WTC11 (cell line): ENCODE data around the gene PRLR.

Source experiments
- AFF4 ChIP-seq: sonication (generic); formaldehyde crosslinking; IDR thresholded peaks from 2 replicates; pipeline ENCODE4 v1.8.1; 2023; ENCODE audit warnings: mild to moderate bottlenecking, missing genetic modification reagents, borderline replicate concordance
- CTCF ChIP-seq: fragments of 200-600 bp; IDR thresholded peaks from 2 replicates; pipeline ENCODE4 v1.8.0; 2022; ENCODE audit warnings: antibody characterized with exemption
- E2F1 ChIP-seq: sonication (generic); formaldehyde crosslinking; IDR thresholded peaks from 2 replicates; pipeline ENCODE4 v1.8.0; 2022; ENCODE audit warnings: mild to moderate bottlenecking, missing genetic modification reagents
- E2F4 ChIP-seq: sonication (generic); formaldehyde crosslinking; IDR thresholded peaks from 2 replicates; pipeline ENCODE4 v1.8.1; 2022; ENCODE audit warnings: low read depth, mild to moderate bottlenecking, moderate library complexity, missing genetic modification reagents, borderline replicate concordance
- ERG ChIP-seq: fragments of 250-450 bp; sonication (Bioruptor Pico); IDR thresholded peaks from 2 replicates; pipeline ENCODE4 v1.8.0; 2021; ENCODE audit warnings: mild to moderate bottlenecking
- GABPB1 ChIP-seq: sonication (generic); formaldehyde crosslinking; IDR thresholded peaks from 2 replicates; pipeline ENCODE4 v1.8.1; 2023; ENCODE audit warnings: mild to moderate bottlenecking, missing genetic modification reagents
- IRF2 ChIP-seq: sonication (generic); formaldehyde crosslinking; IDR thresholded peaks from 2 replicates; pipeline ENCODE4 v1.8.0; 2022; ENCODE audit warnings: low read depth, missing genetic modification reagents, borderline replicate concordance
- NR2C2 ChIP-seq: sonication (generic); formaldehyde crosslinking; IDR thresholded peaks from 2 replicates; pipeline ENCODE4 v1.8.0; 2022; ENCODE audit warnings: mild to moderate bottlenecking, missing genetic modification reagents
- TCF7 ChIP-seq: sonication (generic); formaldehyde crosslinking; IDR thresholded peaks from 2 replicates; pipeline ENCODE4 v1.8.0; 2022; ENCODE audit warnings: mild to moderate bottlenecking, low read depth, missing genetic modification reagents, moderate library complexity
- USF1 ChIP-seq: sonication (generic); formaldehyde crosslinking; IDR thresholded peaks from 2 replicates; pipeline ENCODE4 v1.8.0; 2022; ENCODE audit warnings: mild to moderate bottlenecking, missing genetic modification reagents
- ZBTB21 ChIP-seq: sonication (generic); formaldehyde crosslinking; IDR thresholded peaks from 2 replicates; pipeline ENCODE4 v1.8.1; 2023; ENCODE audit warnings: mild to moderate bottlenecking, missing genetic modification reagents, borderline replicate concordance
- ZNF219 ChIP-seq: sonication (generic); formaldehyde crosslinking; IDR thresholded peaks from 2 replicates; pipeline ENCODE4 v1.8.0; 2023; ENCODE audit warnings: missing genetic modification reagents, mild to moderate bottlenecking, borderline replicate concordance
- ZNF512 ChIP-seq: sonication (generic); formaldehyde crosslinking; IDR thresholded peaks from 2 replicates; pipeline ENCODE4 v1.8.1; 2022; ENCODE audit warnings: missing genetic modification reagents, borderline replicate concordance

- TF ChIP-seq CTCF (no peak), ZBTB21 (CRISPR knock-in tag) (no peak), IRF2 (CRISPR knock-in tag) (no peak), GABPB1 (CRISPR knock-in tag) (no peak), NR2C2 (CRISPR knock-in tag) (no peak), ERG (CRISPR knock-in tag) (no peak), AFF4 (CRISPR knock-in tag) (no peak), TCF7 (CRISPR knock-in tag) (no peak), E2F1 (CRISPR knock-in tag) (no peak), E2F4 (CRISPR knock-in tag) (no peak), ZNF512 (CRISPR knock-in tag) (no peak), ZNF219 (CRISPR knock-in tag) (no peak), USF1 (no peak)
These were observed at the start of gene PRLR for GRCh38 chr5:35230038-35230611.
